ENCODE measurements around the gene CC2D2A. TPM values are rescaled to one million over a fixed set of nuclear protein-coding genes. Genes with fewer than 3 reads are reported as not detected.

CC2D2A gene
- total and polyA plus RNA-seq, 10 of the 15 experiments (the other 5 are each of a cell fraction or from before 2014, with no cell fraction given): 0.04 to 1.1 (median 0.26) TPM

- RAD21 ChIA-PET (ENCODE audit: unreplicated experiment): no interaction called here
- intact Hi-C loops (cut with micrococcal nuclease; ENCODE audit: unreplicated experiment): no loop called here
- in situ Hi-C loops (cut with MboI): no loop called here
- Histone ChIP-seq H3K27me3 (replicated peaks in 1 of 2; ENCODE audit: control insufficient read depth in 2 of 2, insufficient read depth in 2 of 2, low read length in 1 of 2) (no peaks in the 10 kb centered on the region), H4K20me1 (ENCODE audit: control insufficient read depth, insufficient read depth) (no peaks in the 10 kb centered on the region), H3K4me3 (no peak overlapping the region), H3K4me1 (ENCODE audit: control insufficient read depth, insufficient read depth, low read length) (no peaks in the 10 kb centered on the region), H3K9ac (ENCODE audit: control insufficient read depth, insufficient read depth, low read length) (no peak overlapping the region), H2AFZ (ENCODE audit: control insufficient read depth, low read depth, low read length) (no peak overlapping the region), H3K36me3 (ENCODE audit: control insufficient read depth in 2 of 2, insufficient read depth in 2 of 2, low read length in 1 of 2) (no peaks in the 10 kb centered on the region), H3K4me2 (ENCODE audit: control insufficient read depth, insufficient read depth) (no peak overlapping the region), H3K27ac (ENCODE audit: control insufficient read depth, insufficient read depth) (no peak overlapping the region), H3K9me3 (replicated peaks; ENCODE audit: control insufficient read depth, insufficient read depth, low read length) (no peaks in the 10 kb centered on the region), H3K79me2 (ENCODE audit: control insufficient read depth, insufficient read depth, low read length) (no peaks in the 10 kb centered on the region)
- CTCF ChIA-PET: interaction anchor here (0.7 to 1.2 kb wide), 2 partner anchors 22 to 86 kb away, joined by 3 to 4 read pairs; no protein-coding TSS in a partner anchor
- no TSS peak for BruUV-seq (replicated peaks)
- 70% methylated on average over 6 of the region's 6 CpGs for WGBS (ENCODE audit: insufficient coverage, insufficient replicate concordance, low lambda C conversion rate, missing lambda C conversion rate)
- no peak for FAIRE-seq
- POLR2A ChIA-PET: no interaction called here
- DNase-seq (ENCODE audit: low read depth, low spot score): no peak
- no peak for ATAC-seq
- TF ChIP-seq ZNF622 (IDR thresholded peaks at IDR 0.05): no peak
- no peak for TF ChIP-seq GABPA (IDR thresholded peaks at IDR 0.05; ENCODE audit: low read depth)
- TF ChIP-seq SREBF1 (IDR thresholded peaks at IDR 0.05; ENCODE audit: low read length): no peak
- no peak for TF ChIP-seq IKZF2 (IDR thresholded peaks at IDR 0.05)
- TF ChIP-seq FOS (IDR thresholded peaks at IDR 0.05; ENCODE audit: borderline replicate concordance, extremely low read depth, insufficient read length): no peak
- no peak for TF ChIP-seq JUNB (IDR thresholded peaks at IDR 0.05)
- TF ChIP-seq NBN (IDR thresholded peaks at IDR 0.05): no peak
- no peak for TF ChIP-seq ZBTB4 (CRISPR knock-in tag; IDR thresholded peaks at IDR 0.05)
- no peak for TF ChIP-seq ZBTB33 (IDR thresholded peaks at IDR 0.05)
- TF ChIP-seq ZZZ3 (IDR thresholded peaks at IDR 0.05; ENCODE audit: control insufficient read depth, insufficient read length, low read depth): no peak
- no peak for TF ChIP-seq SMAD1 (IDR thresholded peaks at IDR 0.05; ENCODE audit: low read depth, partially characterized antibody)
- no peak for TF ChIP-seq SMAD5 (IDR thresholded peaks at IDR 0.05; ENCODE audit: low read depth)
- TF ChIP-seq TARDBP (IDR thresholded peaks at IDR 0.05; ENCODE audit: borderline replicate concordance): no peak
- no peak for TF ChIP-seq KLF5 (IDR thresholded peaks at IDR 0.05; ENCODE audit: partially characterized antibody)
- no peak for TF ChIP-seq CREB1 (IDR thresholded peaks at IDR 0.05; ENCODE audit: low read depth)
- no peak for TF ChIP-seq ZBED1 (IDR thresholded peaks at IDR 0.05; ENCODE audit: borderline replicate concordance)
- no peak for TF ChIP-seq MYB (IDR thresholded peaks at IDR 0.05; ENCODE audit: borderline replicate concordance, low read depth, low read length)
- no peak for TF ChIP-seq POLR2A (IDR thresholded peaks at IDR 0.05; ENCODE audit: low read depth, low read length)
- SMC1A ChIA-PET (ENCODE audit: uncharacterized antibody, unreplicated experiment): interaction anchor here (1.0 kb wide), 1 partner anchor 63 kb away, joined by 3 read pairs; no protein-coding TSS in a partner anchor
Observed at GRCh38 chr4:15543537-15544247, 74.0 kb downstream of the CC2D2A start.

All from GM12878 (cell line).